ENCODE measurements around the gene MAML3. TPM values are rescaled to one million over a fixed set of nuclear protein-coding genes. Genes with fewer than 3 reads are reported as not detected.

The MAML3 gene
- total and polyA plus RNA-seq, 2 of the 13 experiments (the other 11 are each of a cell fraction or from before 2014, with no cell fraction given): 0.05 to 0.13 TPM

- no peak for FAIRE-seq
- no peaks in the 10 kb centered on the region for H3K79me2 ChIP-seq (ENCODE audit: insufficient read depth, low read length)
- no peak overlapping the region for H3K4me3 ChIP-seq (replicated peaks in 1 of 3; ENCODE audit: insufficient read depth in 1 of 3, low read depth in 2 of 3, low read length in 3 of 3)
- POLR2A ChIA-PET: no interaction called here
- peak; percentile 33; the same call in 1 of the 2 replicates for TF ChIP-seq ATF7 (IDR thresholded peaks at IDR 0.05)
- TF ChIP-seq ATF7 (CRISPR knock-in tag; IDR thresholded peaks at IDR 0.05): no peak
- no peak for TF ChIP-seq FOXO1 (CRISPR knock-in tag; IDR thresholded peaks at IDR 0.05)
- no peak for TF ChIP-seq XRCC5 (optimal IDR thresholded peaks at IDR 0.05; ENCODE audit: low read length)
- no peak for TF ChIP-seq ZBTB26 (CRISPR knock-in tag; IDR thresholded peaks at IDR 0.05; ENCODE audit: borderline replicate concordance)
- in situ Hi-C loops (cut with HindIII; ENCODE audit: extremely low pct_ligation_motif_present, low pct_unique_long_range_greater_than_20kb) (no loop called here), intact Hi-C loops (cut with micrococcal nuclease; ENCODE audit: unreplicated experiment) (no loop called here)
- H3K9ac ChIP-seq (ENCODE audit: insufficient read depth, low read depth, low read length): no peak overlapping the region
- H3K27ac ChIP-seq (ENCODE audit: extremely low read length, insufficient read depth, low read length): no peak overlapping the region
- H2AFZ ChIP-seq (ENCODE audit: low read length): no peak overlapping the region
- no peaks in the 10 kb centered on the region for H3K36me3 ChIP-seq (replicated peaks in 1 of 2; ENCODE audit: control insufficient read depth in 1 of 2, insufficient read depth in 2 of 2, low read length in 2 of 2)
- CTCF ChIA-PET (ENCODE audit: low intra/inter-chr PET ratio, low total read pairs): no interaction called here
- H4K20me1 ChIP-seq (ENCODE audit: insufficient read depth, low read length): no peaks in the 10 kb centered on the region
- no peak for ATAC-seq
- no peaks in the 10 kb centered on the region for H3K27me3 ChIP-seq (ENCODE audit: control insufficient read depth in 1 of 2, insufficient read depth in 2 of 2, low read length in 2 of 2)
- no peaks in the 10 kb centered on the region for H3K9me3 ChIP-seq (ENCODE audit: low read length)
- H3K4me2 ChIP-seq (ENCODE audit: low read depth, low read length): no peak overlapping the region
- WGBS (ENCODE audit: low lambda C conversion rate): 65% methylated on average over 8 of the region's 8 CpGs
- H3K4me1 ChIP-seq (ENCODE audit: insufficient read depth, low read length): peaks cover 35% of the 10 kb centered on the region
- no TSS peak for BruUV-seq (replicated peaks)
- no peak for DNase-seq (ENCODE audit: low spot score)
These were observed 241.5 kb downstream of the MAML3 start for GRCh38 chr4:139912445-139912844.

- ChIA-PET CTCF (ENCODE audit: low intra/inter-chr PET ratio, low total read pairs) (no interaction called here), POLR2A (no interaction called here)
- Histone ChIP-seq H3K36me3 (replicated peaks in 1 of 2; ENCODE audit: control insufficient read depth in 1 of 2, insufficient read depth in 2 of 2, low read length in 2 of 2) (no peaks in the 10 kb centered on the region), H3K9ac (ENCODE audit: insufficient read depth, low read depth, low read length) (no peak overlapping the region), H3K27me3 (ENCODE audit: control insufficient read depth in 1 of 2, insufficient read depth in 2 of 2, low read length in 2 of 2) (no peaks in the 10 kb centered on the region), H3K4me3 (replicated peaks in 1 of 3; ENCODE audit: insufficient read depth in 1 of 3, low read depth in 2 of 3, low read length in 3 of 3) (no peak overlapping the region), H3K79me2 (ENCODE audit: insufficient read depth, low read length) (no peaks in the 10 kb centered on the region), H4K20me1 (ENCODE audit: insufficient read depth, low read length) (no peaks in the 10 kb centered on the region), H2AFZ (ENCODE audit: low read length) (no peak overlapping the region), H3K4me1 (ENCODE audit: insufficient read depth, low read length) (peaks cover 26% of the 10 kb centered on the region), H3K27ac (ENCODE audit: extremely low read length, insufficient read depth, low read length) (no peak overlapping the region), H3K9me3 (ENCODE audit: low read length) (no peaks in the 10 kb centered on the region), H3K4me2 (ENCODE audit: low read depth, low read length) (no peak overlapping the region)
- DNase-seq (ENCODE audit: low spot score) (no peak), FAIRE-seq (no peak), ATAC-seq (no peak)
- WGBS (ENCODE audit: low lambda C conversion rate): 59% methylated on average over 3 of the region's 3 CpGs
- intact Hi-C loops (cut with micrococcal nuclease; ENCODE audit: unreplicated experiment): no loop called here
- in situ Hi-C loops (cut with HindIII; ENCODE audit: extremely low pct_ligation_motif_present, low pct_unique_long_range_greater_than_20kb): no loop called here
- BruUV-seq (replicated peaks): no TSS peak
- no peak for TF ChIP-seq KDM5A (IDR thresholded peaks at IDR 0.05; ENCODE audit: borderline replicate concordance, low read length)
- no peak for TF ChIP-seq PLRG1 (conservative IDR thresholded peaks at IDR 0.05)
- no peak for TF ChIP-seq NR2F2 (IDR thresholded peaks at IDR 0.05; ENCODE audit: borderline replicate concordance, low read depth)
- TF ChIP-seq KMT2A (CRISPR knock-in tag; IDR thresholded peaks at IDR 0.05): no peak
- no peak for TF ChIP-seq FOXO4 (CRISPR knock-in tag; conservative IDR thresholded peaks at IDR 0.05)
- no peak for TF ChIP-seq THAP9 (CRISPR knock-in tag; IDR thresholded peaks at IDR 0.05; ENCODE audit: borderline replicate concordance)
These were observed 243.9 kb downstream of the MAML3 start for GRCh38 chr4:139910106-139910505.

All from HepG2 (cell line).